ENCODE data around the gene ZNF25. TPM values are rescaled to one million over a fixed set of nuclear protein-coding genes. Genes with fewer than 3 reads are reported as not detected.
"Not testable (repeated sequence)": the region's sequence is repeated elsewhere in the genome, so short reads cannot be mapped to it uniquely, and the experiment has no call there.

The ZNF25 gene
- polyA plus RNA-seq, 1 donor = 14.0 TPM

- no peak for DNase-seq (ENCODE audit: low read depth)
These were observed 28.9 kb downstream of the ZNF25 start for GRCh38 chr10:37947526-37947925.

- DNase-seq (ENCODE audit: low read depth) = no peak
These were observed 38.6 kb downstream of the ZNF25 start for GRCh38 chr10:37937864-37938263.

- no peak for DNase-seq (ENCODE audit: low read depth)
These were observed 41.7 kb downstream of the ZNF25 start for GRCh38 chr10:37934791-37935190.

- DNase-seq (ENCODE audit: low read depth) = no peak
These were observed 46.0 kb downstream of the ZNF25 start for GRCh38 chr10:37930423-37930822.

- DNase-seq (ENCODE audit: low read depth) = not testable (repeated sequence)
These were observed 68.3 kb downstream of the ZNF25 start for GRCh38 chr10:37908165-37908564.

GRCh38 chr10:37906382-37906781 lies 70.1 kb downstream of the ZNF25 start:
- no peak for DNase-seq (ENCODE audit: low read depth)

Other genes starting within 250 kb of the ZNF25 start
- gene ZNF248, start 119.0 kb downstream of the ZNF25 start, polyA plus RNA-seq (ENCODE audit: insufficient read length) = 17.9 TPM
- gene ZNF33A, start 34.0 kb upstream of the ZNF25 start, polyA plus RNA-seq (ENCODE audit: insufficient read length) = 18.6 TPM
- gene ZNF37A, start 117.7 kb upstream of the ZNF25 start, polyA plus RNA-seq (ENCODE audit: insufficient read length) = 8.9 TPM